Panc1 (cell line): ENCODE data around the gene ZNF717. TPM values are rescaled to one million over a fixed set of nuclear protein-coding genes. Genes with fewer than 3 reads are reported as not detected.

Experiments used
- ATAC-seq: fragments of 200-7000 bp; cut with Tn5 transposase; 2 replicates; pipeline ENCODE4 v1.9.1; 2020; ENCODE audit warnings: mild to moderate bottlenecking, moderate library complexity
- BruUV-seq: library from RNA; stranded (reverse); fragments of 400-500 nt; replicated peaks from 2 replicates; lab custom pipeline; 2021; lab: Mats Ljungman, UMichigan
- CTCF ChIA-PET: fragments of 300-600 bp; sonication (Branson Sonifier 250); formaldehyde crosslinking; loops from one replicate; lab custom pipeline; 2022; ENCODE audit warnings: antibody characterized with exemption; lab: Charles Lee
- POLR2A ChIA-PET: fragments of 300-600 bp; sonication (Branson Sonifier 250); formaldehyde crosslinking; loops from one replicate; lab custom pipeline; 2022; ENCODE audit warnings: antibody characterized with exemption; lab: Charles Lee
- DNase-seq: peaks from one replicate; pipeline ENCODE4 v3.0.0-alpha.2; 2010; ENCODE audit warnings: low read depth, low spot score
- H3K27ac ChIP-seq: 2 replicates; pipeline ENCODE4 v1.5.1; 2011; ENCODE audit warnings: mild to moderate bottlenecking, low read length, inconsistent platforms
- H3K27me3 ChIP-seq: fragments of 200-500 bp; sonication (Bioruptor generic); 2 replicates; pipeline ENCODE4 v1.6.0; 2014; ENCODE audit warnings: low read length, inconsistent platforms; ENCODE audit not compliant: control insufficient read depth, insufficient read depth
- H3K36me3 ChIP-seq: fragments of 200-500 bp; sonication (Bioruptor generic); 2 replicates; pipeline ENCODE4 v1.5.1; 2014; ENCODE audit warnings: inconsistent platforms, mild to moderate bottlenecking, low read length, moderate library complexity; ENCODE audit not compliant: control insufficient read depth, insufficient read depth
- H3K4me1 ChIP-seq: 2 replicates; pipeline ENCODE4 v1.5.1; 2011; ENCODE audit warnings: inconsistent platforms, mild to moderate bottlenecking, low read length, moderate library complexity; ENCODE audit not compliant: control insufficient read depth, insufficient read depth
- H3K4me3 ChIP-seq, 2 experiments: 2 replicates each; pipeline ENCODE4 v1.5.1; 2011 to 2012; ENCODE audit warnings: low read depth in 2 of 2, low read length in 2 of 2, mild to moderate bottlenecking in 2 of 2, inconsistent platforms in 1 of 2, moderate library complexity in 1 of 2
- H3K9me3 ChIP-seq: fragments of 200-500 bp; sonication (Bioruptor generic); 2 replicates; pipeline ENCODE4 v1.5.1; 2014; ENCODE audit warnings: low read depth, mild to moderate bottlenecking, inconsistent platforms, low read length, moderate library complexity; ENCODE audit not compliant: control insufficient read depth, insufficient read depth
- POLR2AphosphoS5 ChIP-seq: IDR thresholded peaks from 2 replicates; pipeline ENCODE4 v1.6.1; 2012; ENCODE audit warnings: mild to moderate bottlenecking, low read depth, low read length, moderate library complexity
- SIN3A ChIP-seq: IDR thresholded peaks from 2 replicates; pipeline ENCODE4 v1.6.1; 2012; ENCODE audit warnings: low read depth, mild to moderate bottlenecking, low read length, moderate library complexity, borderline replicate concordance; ENCODE audit not compliant: insufficient read depth
- TCF7L2 ChIP-seq: IDR thresholded peaks from 2 replicates; pipeline ENCODE4 v1.6.1; 2011; ENCODE audit warnings: mild to moderate bottlenecking, low read depth, low read length, inconsistent platforms
- in situ Hi-C: cut with HindIII; loops from 2 replicates; pipeline ENCODE4 v1.10.0; 2016; ENCODE audit warnings: low sequenced_read_pairs, low pct_unique_long_range_greater_than_20kb
- intact Hi-C: fragments of 100-400 bp; cut with micrococcal nuclease; formaldehyde crosslinking; loops from one replicate; pipeline ENCODE4 v1.10.0; 2022; ENCODE audit not compliant: unreplicated experiment
- microRNA-seq: library from miRNA; unstranded; fragments of <30 nt; microRNA quantifications from one replicate; pipeline ENCODE4 v1.1.0, GENCODE V29; 2020; ENCODE audit not compliant: unreplicated experiment
- total RNA-seq: library from RNA; stranded (reverse); gene quantifications from one replicate; pipeline ENCODE4 v1.2.1, GENCODE V29; 2021; ENCODE audit not compliant: unreplicated experiment
- TF ChIP-seq, protein P1 (sequence below): fragments of 450-650 bp; IDR thresholded peaks from 2 replicates; pipeline ENCODE4 v1.5.1; 2017; ENCODE audit warnings: mild to moderate bottlenecking
- TF ChIP-seq, protein P2 (sequence below), 2 experiments: IDR thresholded peaks; 2 replicates each; pipeline ENCODE4 v1.6.1; 2011 to 2012; ENCODE audit warnings: low read depth in 2 of 2, control low read depth in 1 of 2, low read length in 1 of 2, mild to moderate bottlenecking in 1 of 2, moderate library complexity in 1 of 2; ENCODE audit not compliant: insufficient read depth in 1 of 2

The ZNF717 gene
- total RNA-seq, 1 experiment from 2014 or later, result 6.3 TPM

DNA sequence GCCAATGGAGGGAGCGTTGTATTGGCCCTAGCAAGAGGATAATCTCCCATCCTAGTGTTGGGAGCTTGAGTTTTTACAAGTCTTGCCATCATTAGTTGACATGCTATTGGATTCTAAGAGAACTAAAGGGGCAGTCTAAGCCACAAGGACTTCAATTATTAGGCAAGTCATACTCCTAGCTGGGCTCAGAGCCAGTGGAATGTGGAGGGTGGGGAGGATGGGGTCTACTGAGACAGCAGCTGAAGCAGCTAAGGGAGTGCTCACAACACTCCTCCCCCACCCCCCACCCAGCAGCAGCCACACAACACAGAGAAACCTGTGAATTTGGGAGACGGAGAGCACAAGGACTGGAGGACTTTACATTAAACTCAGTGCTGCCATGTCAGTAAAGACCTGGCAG lies 93.3 kb downstream of the ZNF717 start:
- H3K36me3 ChIP-seq, result no peaks in the 10 kb centered on the region
- TF ChIP-seq TCF7L2 (no peak), SIN3A (no peak)
- TF ChIP-seq, protein P1, sequence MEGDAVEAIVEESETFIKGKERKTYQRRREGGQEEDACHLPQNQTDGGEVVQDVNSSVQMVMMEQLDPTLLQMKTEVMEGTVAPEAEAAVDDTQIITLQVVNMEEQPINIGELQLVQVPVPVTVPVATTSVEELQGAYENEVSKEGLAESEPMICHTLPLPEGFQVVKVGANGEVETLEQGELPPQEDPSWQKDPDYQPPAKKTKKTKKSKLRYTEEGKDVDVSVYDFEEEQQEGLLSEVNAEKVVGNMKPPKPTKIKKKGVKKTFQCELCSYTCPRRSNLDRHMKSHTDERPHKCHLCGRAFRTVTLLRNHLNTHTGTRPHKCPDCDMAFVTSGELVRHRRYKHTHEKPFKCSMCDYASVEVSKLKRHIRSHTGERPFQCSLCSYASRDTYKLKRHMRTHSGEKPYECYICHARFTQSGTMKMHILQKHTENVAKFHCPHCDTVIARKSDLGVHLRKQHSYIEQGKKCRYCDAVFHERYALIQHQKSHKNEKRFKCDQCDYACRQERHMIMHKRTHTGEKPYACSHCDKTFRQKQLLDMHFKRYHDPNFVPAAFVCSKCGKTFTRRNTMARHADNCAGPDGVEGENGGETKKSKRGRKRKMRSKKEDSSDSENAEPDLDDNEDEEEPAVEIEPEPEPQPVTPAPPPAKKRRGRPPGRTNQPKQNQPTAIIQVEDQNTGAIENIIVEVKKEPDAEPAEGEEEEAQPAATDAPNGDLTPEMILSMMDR, result no peak
- no TSS peak for BruUV-seq
- ChIA-PET CTCF (no interaction called here), POLR2A (no interaction called here)
- H3K4me1 ChIP-seq, result no peaks in the 10 kb centered on the region
- no peak for ATAC-seq
- in situ Hi-C loops (no loop called here), intact Hi-C loops (no loop called here)
- H3K27ac ChIP-seq, result no peak overlapping the region
- no peaks in the 10 kb centered on the region for H3K27me3 ChIP-seq
- no peaks in the 10 kb centered on the region for H3K9me3 ChIP-seq
- H3K4me3 ChIP-seq, result no peak overlapping the region
- DNase-seq, result no peak

DNA sequence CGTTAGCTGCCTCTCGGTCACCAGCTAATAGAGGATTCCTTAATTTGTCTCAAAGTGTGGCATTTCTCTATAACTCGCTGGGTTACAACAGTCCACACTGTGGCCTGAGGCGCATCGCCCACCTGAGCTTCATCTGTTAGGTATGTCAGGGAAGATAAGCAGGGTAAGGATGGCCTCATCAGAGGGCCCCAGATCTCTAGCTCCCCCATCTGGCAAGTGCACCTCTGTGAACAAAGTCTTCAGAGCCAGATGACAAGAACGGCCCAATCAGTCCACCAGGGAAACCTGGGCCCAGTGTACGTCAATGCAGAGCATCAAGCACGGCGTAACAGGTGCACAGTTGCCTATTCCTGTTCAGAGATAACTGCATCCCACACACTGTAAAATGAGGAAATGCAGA lies 98.0 kb downstream of the ZNF717 start:
- Histone ChIP-seq H3K36me3 (no peaks in the 10 kb centered on the region), H3K27ac (no peak overlapping the region), H3K4me1 (no peaks in the 10 kb centered on the region), H3K9me3 (no peaks in the 10 kb centered on the region), H3K4me3 (no peak overlapping the region), H3K27me3 (no peaks in the 10 kb centered on the region)
- intact Hi-C loops (no loop called here), in situ Hi-C loops (no loop called here)
- ChIA-PET CTCF (no interaction called here), POLR2A (no interaction called here)
- BruUV-seq, result no TSS peak
- DNase-seq, result no peak
- no peak for ATAC-seq
- TF ChIP-seq, protein P1, result no peak
- TF ChIP-seq POLR2AphosphoS5 (no peak), TCF7L2 (no peak), SIN3A (no peak)
- TF ChIP-seq, protein P2, sequence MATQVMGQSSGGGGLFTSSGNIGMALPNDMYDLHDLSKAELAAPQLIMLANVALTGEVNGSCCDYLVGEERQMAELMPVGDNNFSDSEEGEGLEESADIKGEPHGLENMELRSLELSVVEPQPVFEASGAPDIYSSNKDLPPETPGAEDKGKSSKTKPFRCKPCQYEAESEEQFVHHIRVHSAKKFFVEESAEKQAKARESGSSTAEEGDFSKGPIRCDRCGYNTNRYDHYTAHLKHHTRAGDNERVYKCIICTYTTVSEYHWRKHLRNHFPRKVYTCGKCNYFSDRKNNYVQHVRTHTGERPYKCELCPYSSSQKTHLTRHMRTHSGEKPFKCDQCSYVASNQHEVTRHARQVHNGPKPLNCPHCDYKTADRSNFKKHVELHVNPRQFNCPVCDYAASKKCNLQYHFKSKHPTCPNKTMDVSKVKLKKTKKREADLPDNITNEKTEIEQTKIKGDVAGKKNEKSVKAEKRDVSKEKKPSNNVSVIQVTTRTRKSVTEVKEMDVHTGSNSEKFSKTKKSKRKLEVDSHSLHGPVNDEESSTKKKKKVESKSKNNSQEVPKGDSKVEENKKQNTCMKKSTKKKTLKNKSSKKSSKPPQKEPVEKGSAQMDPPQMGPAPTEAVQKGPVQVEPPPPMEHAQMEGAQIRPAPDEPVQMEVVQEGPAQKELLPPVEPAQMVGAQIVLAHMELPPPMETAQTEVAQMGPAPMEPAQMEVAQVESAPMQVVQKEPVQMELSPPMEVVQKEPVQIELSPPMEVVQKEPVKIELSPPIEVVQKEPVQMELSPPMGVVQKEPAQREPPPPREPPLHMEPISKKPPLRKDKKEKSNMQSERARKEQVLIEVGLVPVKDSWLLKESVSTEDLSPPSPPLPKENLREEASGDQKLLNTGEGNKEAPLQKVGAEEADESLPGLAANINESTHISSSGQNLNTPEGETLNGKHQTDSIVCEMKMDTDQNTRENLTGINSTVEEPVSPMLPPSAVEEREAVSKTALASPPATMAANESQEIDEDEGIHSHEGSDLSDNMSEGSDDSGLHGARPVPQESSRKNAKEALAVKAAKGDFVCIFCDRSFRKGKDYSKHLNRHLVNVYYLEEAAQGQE (IDR thresholded peaks at IDR 0.05; ENCODE audit: insufficient read depth in 1 of 2, low read depth in 2 of 2, low read length in 1 of 2), result no peak

Small RNA genes lying within 50 kb of the gene (microRNA-seq; reads per million reads assigned to microRNA genes)
- not detected for gene MIR4273

Other genes starting within 250 kb of the ZNF717 start
- gene FRG2C, start 121.2 kb downstream of the ZNF717 start, total RNA-seq, result not detected